OCI-LY7 (cell line): ENCODE results near the gene SPRY4.

ENCODE experiments used
- EZH2phosphoT487 ChIP-seq: fragments of 200-600 bp; sonication (generic); IDR thresholded peaks from 2 replicates; pipeline ENCODE4 v1.6.1; 2018; ENCODE audit warnings: low read depth, borderline replicate concordance, mild to moderate bottlenecking, mixed run types, antibody characterized with exemption, low read length, moderate library complexity, mixed read lengths
- TF ChIP-seq, protein P1 (sequence below): fragments of 200-600 bp; sonication (generic); conservative IDR thresholded peaks from 2 replicates; pipeline ENCODE4 v1.5.1; 2014; ENCODE audit warnings: mild to moderate bottlenecking, antibody characterized with exemption, low read length, moderate library complexity, mixed read lengths

DNA sequence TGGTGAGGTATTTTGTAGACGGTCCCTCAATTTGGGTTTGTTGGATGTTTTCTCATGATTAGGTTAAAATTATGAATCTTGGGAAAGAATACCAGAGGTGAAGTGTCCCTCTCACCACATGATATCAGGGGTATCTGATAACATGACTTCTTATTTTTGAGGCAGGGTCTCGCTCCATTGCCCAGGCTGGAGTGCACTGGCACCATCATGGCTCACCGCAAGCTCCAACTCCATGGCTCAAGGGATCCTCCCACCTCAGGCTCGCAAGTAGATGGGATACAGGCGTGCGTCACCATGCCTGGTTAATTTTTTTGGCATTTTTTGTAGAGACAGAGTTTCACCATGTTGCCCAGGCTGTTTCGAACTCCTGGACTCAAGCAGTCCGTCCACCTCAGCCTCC, 24.1 kb downstream of the SPRY4 start:
- TF ChIP-seq, protein P1, sequence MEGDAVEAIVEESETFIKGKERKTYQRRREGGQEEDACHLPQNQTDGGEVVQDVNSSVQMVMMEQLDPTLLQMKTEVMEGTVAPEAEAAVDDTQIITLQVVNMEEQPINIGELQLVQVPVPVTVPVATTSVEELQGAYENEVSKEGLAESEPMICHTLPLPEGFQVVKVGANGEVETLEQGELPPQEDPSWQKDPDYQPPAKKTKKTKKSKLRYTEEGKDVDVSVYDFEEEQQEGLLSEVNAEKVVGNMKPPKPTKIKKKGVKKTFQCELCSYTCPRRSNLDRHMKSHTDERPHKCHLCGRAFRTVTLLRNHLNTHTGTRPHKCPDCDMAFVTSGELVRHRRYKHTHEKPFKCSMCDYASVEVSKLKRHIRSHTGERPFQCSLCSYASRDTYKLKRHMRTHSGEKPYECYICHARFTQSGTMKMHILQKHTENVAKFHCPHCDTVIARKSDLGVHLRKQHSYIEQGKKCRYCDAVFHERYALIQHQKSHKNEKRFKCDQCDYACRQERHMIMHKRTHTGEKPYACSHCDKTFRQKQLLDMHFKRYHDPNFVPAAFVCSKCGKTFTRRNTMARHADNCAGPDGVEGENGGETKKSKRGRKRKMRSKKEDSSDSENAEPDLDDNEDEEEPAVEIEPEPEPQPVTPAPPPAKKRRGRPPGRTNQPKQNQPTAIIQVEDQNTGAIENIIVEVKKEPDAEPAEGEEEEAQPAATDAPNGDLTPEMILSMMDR = no peak
- no peak for TF ChIP-seq EZH2phosphoT487
